SK-N-DZ (cell line): Measurements from ENCODE around the gene PRKX.
"Not testable (repeated sequence)": the region's sequence is repeated elsewhere in the genome, so short reads cannot be mapped to it uniquely, and the experiment has no call there.

Experiments
- DNase-seq: peaks from one replicate; pipeline ENCODE4 v3.0.0-alpha.2; 2015; ENCODE audit warnings: low spot score

PRKX gene

DNA sequence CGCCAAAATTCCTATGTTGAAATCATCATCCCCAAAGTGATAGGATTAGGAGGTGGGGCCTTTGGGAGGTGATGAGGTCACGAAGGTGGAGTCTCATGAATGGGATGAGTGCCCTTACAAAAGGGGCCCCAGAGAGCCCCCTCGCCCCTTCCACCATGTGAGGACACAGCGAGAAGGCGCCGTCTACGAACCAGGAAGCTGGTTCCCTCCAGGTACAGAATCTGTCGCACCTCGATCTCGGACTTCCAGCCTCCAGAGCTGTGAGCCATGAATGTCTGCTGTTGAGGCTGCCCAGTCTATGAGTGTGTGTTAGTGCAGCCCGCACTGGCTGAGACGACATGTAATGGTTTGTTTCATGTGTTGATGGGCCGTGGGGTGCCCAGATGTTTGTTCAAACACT lies 60.3 kb downstream of the PRKX start:
- no peak for DNase-seq

DNA sequence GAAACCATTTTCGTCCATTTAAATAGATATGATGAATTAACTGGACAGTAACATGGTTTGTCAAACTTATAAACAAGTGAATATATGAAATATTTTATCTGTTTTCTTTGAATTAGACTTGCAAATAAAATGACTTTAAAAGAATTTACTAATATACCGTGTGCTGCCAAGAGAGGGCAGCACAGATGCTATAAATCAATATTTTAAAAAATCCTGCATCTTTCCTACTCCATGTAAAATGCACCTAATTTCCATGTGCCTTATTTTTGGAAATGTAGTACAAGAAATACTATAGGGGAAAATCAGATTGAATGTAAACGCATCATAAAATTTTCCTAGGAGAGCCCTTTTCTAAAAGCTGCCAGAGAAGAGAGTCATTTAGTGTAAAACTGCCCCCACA lies 62.2 kb downstream of the PRKX start:
- DNase-seq, result peak; percentile 4

DNA sequence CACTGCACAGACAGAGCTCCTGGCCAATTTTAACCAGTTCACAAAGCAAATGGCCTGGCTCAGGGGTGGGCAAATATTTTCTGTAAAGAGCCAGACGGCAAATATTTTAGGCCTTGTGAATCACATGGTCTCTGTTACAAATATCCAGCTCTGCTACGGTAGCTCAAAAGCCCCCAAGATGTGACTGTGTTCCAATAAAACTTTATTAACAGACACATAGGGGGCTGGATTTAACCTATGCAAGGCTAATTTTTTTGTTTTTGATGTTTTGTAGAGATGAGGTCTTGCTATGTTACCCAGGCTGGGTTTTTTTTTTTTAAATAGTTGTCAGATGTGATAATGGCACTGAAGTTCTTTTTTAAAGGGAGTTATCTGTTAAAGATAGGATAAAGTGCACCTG lies 65.4 kb downstream of the PRKX start:
- DNase-seq, result no peak

DNA sequence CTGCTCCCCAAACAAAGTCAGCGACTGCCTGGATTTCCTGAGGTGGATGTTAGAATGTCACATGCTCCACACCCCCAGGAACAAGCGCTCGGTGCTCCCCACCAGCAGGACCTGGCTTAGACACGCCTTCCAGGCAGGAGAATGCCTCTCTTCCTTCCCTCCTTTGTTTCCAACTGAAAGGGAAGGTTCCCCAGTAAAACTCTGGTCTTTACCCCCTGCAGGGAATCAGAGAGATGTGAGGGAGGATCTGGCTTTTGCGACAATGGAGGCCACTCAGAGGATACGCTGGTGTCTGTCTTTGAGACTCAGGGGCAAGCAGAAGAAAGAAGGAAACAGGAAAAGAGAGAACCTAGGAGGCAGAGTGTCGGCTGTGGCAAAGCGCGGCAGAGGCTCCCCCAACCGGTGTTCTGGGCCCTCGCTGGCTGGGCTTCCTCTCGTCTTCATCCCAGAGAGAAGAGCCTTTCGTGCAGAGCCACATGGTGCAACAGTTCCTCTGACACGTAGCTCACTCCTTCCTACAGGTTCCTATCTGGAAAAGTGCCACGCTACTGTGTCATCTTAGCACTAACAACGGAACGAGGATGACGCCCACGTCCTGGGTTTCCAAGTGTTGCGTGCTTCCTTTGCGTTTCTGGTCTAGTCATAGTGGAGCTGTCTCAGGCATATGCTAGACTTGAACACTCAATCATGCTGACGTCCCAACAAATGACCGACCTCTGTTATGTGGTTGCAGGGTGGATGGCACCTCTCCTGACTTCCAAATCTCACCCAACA lies 73.4 kb downstream of the PRKX start:
- not testable (repeated sequence) for DNase-seq

DNA sequence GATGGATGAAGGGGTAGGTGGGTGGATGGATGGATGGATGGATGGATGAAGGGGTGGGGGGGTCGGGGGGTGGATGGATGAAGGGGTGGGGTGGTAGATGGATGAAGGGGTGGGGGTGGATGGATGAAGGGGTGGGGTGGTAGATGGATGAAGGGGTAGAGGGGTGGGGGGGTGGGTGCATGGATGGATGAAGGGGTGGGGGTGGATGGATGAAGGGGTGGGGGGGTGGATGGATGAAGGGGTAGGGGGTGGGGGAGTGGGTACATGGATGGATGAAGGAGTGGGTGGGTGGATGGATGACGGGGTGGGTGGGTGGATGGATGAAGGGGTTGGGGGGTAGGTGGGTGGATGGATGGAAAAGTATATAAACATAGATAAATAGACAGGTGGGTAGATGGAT lies 74.2 kb downstream of the PRKX start:
- DNase-seq, result no peak

DNA sequence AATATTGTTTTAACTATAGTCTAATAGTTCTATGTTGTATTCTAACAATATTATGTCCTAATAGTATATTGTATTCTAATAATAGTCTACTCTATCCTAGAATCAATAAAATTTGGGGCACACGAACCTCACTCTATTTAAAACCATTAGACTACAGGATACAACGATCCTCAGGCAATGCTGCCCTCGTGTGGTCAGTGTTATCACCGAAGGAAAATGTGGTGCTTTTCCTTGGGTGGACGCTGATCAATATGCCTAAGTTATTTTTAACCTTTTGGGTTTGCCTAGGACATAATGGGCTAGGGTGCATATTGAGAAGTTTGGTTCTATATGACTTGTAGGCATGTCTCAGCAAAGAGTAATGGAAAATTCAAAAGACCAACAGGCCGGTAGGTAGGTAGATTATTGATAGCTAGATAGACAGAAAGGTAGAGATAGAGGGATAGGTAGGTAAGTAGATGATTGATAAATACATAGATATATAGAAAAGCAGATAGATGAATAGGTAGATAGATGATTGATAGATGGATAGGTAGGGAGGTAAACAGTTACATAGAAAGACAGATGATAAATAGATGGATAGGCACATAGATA lies 75.1 kb downstream of the PRKX start:
- DNase-seq, result peak; percentile 25

DNA sequence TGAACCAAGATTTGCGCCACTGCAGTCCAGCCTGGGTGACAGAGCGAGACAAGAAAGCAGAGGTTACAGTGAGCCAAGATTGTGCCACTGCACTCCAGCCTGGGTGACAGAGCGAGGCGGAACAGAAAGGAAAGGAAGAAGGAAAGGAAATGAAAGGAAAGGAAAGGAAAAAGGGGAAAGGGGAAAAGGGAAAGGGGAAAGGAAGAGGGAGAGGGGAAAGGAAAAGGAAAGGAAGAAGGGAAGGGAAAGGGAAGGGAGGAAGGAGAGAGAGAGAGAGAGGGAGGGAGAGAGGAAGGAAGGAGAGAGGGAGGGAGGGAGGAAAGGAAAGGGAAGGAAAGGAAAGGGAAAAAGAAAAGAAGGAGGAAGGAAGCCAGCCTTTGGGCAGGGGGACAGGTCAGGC lies 76.6 kb downstream of the PRKX start:
- DNase-seq, result no peak

DNA sequence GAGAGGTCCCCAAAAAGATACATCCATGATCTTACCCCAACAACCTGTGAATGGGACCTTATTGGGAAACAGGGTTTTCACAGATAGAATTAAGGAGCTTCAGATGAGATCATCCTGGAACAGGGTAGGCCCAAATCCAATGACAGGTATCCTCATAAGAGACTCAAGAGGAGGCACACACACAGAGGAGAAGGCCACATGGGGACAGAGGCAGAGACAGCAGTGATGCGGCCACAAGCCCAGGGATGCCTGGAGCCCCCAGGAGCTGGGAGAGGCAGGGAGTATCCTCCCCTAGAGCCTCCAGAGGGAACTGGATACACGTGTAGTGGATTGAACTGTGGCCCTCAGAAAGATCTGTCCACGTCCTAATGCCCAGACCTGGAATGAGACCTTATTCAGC lies 82.3 kb downstream of the PRKX start:
- no peak for DNase-seq

DNA sequence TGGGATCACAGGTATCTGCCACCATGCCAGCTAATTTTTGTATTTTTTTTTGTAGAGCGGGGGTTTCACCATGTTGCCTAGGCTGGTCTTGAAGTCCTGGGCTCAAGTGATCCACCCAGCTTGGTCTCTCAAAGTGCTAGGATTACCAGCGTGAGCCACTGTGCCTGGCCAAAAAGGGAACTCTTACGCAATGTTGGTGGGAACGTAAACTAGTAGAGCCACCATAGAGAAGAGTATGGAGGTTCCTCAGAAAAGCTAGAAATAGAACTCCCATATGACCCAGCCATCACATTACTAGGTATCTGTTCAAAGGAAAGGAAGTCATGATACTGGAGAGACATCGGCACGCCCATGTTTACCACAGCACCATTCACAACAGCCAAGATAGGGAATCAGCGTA lies 85.9 kb downstream of the PRKX start:
- no peak for DNase-seq

DNA sequence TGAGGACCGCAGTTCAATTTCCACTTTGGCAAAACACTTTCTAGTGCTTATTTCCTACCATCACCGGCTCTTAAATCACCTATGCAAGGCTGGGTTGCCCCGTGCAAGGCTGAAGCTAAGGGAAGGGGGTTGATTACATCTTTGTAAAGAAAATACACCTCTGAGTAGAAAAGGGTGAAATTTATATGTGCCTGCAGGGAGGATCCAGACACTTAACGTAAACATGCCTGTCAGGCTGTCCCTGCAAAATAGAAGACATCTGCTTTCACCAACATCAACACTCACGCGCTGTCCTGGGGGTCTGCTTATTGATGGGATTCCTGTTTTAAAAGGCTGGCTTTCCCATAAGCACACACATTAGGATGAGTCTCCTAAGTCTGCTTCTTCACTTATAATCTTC lies 92.0 kb downstream of the PRKX start:
- peak; percentile 5 for DNase-seq

DNA sequence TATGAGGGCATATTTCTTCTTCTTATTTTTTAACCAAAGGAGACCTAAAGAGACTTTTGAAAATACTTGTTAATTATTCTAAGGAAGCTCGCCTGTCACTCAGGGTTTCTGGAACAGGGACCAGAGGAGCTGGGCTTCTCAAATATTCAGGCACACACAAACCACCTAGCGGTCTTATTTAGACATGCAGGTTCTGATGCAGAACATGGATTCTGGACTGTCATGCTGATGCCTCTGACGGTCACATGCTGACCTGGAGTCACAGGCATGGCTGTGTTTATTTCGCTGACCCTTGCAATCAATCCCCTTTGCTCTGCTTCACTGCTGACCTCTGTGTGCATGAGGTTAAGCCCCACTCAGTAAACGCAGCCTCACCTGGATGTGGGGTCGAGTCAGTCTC lies 101.7 kb downstream of the PRKX start:
- DNase-seq, result not testable (repeated sequence)

DNA sequence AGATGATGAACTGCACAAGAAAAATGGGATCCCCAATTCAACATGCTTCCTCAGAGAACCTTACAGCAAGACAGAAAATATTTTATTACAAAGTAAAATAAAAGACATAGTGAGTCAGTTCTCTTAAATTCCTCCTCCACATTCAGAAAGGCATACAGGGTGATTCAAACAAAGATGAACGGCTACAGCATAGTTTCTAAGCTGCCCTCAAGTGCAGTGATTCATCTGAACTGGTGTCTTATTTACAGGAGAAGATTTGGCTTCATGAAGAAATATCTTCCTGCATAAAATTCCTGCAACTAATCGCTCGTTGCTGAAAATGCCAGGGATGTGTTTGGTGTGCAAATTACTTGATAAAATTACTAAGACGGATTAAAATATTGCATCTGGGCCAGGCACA lies 103.6 kb downstream of the PRKX start:
- no peak for DNase-seq

DNA sequence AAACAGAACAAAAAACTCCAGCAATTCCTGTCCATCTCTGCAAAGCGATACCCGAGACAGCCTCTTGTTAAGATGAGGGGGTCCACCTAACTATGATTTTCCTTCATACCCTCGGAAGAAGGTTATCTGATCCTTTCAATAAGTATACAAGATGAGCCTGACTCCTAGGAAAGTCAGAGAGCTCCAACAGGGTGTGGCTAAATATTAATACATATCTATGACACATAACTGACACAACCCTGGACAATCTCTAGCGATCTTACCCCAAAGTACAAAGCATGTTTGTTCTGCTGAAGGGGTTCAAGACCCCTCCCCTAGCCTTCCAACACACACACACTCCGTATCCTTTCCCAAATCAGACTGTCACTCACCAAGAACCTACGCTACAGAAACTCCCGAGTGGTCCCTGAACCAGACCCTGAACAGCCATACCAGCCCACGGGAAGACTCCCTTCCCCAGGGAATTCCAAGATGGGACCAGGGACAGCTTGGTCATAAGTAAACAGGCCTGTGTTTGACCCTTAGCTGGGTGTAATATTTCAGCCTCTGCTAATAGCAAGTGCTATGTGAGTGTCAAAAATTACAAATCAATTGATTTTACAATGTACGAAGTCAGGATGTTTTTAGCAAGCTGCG lies 110.3 kb downstream of the PRKX start:
- DNase-seq, result no peak

DNA sequence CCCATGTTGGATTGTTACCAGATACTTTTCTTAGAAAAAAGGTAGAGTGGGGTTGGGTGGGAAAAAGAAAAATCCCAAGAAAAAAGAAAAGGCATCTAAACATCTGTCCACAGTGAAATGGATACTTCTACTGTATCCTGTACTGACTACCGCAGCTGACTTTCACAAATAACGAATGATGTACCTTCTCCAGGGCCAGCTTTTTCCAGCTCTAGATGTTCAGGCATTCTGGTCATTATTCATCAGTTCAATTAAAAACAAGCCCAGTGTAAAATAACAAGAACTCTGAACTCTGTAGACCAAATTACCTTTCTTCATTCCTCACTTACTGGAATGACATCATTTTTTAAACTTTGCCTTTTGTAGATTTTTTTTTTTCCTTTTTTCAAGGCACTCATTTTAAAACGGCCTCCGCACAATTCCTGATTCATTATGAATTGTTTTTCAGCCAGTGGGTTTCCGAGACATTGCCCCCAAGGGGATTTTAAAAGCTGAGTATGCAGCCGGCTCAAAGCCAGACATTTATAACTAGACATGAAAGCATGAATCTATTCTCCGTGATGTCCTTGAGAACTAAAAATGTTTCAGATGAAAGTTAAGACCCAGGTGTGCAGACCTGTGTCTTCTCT lies 113.5 kb downstream of the PRKX start:
- DNase-seq, result no peak

DNA sequence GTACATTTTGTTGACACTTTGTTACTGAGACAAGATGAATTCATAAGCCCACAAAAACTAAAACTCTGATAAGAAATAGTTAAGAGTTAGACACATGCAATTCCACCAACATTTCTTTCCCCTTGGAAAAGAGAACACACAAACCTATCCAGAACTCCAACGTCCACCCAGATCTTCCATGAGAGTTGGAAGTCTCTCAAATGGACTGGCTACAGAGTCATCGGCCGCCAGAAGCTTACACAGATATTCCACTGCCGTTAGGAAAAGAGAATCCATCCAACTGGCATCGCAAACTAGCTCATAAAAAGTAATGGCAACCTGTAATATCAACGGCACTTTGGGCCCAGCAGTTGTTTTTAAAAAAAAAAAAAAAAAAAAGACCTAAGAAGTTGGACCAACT lies 114.7 kb downstream of the PRKX start:
- DNase-seq, result no peak

DNA sequence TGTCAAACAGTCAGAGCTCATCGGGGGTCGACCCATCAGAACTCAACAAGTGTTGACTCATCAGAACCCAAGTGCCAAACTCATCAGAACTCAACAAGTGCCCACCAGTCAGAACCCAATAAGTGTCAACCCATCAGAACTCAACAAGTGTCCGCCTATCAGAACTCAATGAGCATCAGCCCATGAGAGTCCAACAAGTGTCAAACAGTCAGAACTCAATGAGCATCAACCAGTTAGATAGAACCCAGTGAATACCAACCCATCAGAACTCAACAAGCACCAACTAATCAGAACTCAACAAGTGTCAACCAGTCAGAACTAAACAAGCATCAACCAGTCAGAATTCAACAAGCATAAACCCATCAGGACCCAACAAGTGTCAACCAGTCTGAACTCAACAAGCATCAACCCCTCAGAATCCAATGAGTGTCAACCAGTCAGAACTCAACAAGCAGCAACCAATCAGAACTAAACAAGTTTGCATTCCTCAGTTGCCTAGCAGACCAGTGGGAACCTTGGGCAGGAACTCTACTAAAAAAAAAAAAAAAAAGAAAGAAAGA lies 115.3 kb downstream of the PRKX start:
- DNase-seq, result no peak

DNA sequence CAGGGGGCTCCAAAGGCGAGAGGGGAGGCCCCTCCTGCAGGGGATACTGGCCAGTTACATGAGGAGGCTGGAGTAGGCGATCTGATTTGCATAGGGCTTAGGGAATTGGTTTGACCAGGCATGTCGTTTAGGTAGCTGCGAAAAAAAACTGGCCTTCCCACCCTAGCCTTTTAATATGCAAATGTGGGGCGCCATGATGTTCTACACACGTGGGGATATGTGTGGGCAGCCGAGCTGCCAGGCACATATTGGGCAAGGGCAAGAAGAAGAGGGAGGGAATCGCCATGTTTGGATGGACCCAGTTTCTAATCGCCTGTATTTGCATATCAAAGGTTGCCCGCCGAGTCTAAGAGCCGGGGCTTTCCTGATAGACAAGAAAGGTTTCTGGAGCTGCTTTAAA lies 121.3 kb downstream of the PRKX start:
- DNase-seq, result no peak

DNA sequence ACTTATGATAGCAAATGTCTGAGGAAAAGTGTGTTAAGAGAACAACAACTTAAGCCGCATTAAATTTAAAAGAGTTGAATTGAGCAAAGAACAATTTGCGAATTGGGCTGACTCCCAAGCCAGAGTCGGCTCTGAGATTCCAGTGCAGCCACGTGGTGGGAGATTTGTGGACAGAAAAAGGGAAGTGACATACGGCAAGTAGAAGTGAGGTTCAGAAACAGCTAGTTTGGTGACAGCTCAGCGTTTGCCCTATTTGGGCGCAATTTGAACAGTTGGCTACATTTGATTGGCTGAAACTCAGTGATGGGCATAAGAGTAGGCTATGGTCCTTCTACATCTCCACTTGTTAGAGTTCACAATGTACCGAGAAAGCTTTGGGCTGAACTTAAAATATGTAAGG lies 124.0 kb downstream of the PRKX start:
- DNase-seq, result no peak

DNA sequence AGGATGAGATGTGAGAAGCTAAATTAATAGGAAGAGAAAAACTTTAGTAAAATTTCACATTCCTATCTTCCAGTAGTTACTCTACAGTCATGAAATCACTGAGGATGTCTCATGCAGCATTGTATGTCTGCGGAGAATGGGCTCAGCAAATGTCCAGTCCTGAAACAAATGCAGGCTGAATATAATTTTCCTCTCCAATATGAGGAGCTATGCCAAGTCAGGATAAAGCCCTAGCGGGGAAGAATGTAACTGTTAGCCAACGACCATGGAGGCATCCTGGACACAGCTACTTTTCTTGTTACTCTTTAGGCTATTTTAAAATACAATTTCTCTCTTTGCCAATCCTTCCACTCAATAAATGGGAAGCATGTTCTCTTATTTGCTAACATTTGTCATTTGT lies 127.7 kb downstream of the PRKX start:
- no peak for DNase-seq

DNA sequence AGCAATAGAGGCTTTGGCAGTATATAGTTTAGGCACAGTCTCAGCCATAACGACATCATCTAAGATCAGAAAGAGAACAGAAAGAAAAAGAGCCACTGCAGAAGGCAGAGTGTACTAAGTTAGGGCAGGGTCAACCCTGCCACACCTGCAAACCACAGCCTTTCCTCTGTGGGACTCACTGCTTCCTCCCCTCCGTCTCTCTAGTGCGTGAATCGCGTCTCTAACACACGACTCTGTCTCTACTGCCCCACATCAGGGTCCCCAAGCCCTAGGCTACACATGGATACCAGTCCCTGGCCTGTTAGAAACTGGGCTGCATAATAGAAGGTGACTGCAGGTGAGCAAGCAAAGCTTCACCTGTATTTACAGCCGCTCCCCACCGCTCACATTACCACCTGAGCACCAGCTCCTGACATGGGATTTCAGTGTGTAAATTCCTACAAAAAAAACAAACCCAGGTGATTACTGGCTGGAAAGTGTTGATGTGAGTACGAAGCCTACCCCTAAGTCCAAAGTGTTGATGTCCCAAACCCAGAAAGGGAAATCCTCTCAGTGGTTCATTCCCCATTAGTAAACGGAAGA lies 128.9 kb downstream of the PRKX start:
- DNase-seq, result no peak

DNA sequence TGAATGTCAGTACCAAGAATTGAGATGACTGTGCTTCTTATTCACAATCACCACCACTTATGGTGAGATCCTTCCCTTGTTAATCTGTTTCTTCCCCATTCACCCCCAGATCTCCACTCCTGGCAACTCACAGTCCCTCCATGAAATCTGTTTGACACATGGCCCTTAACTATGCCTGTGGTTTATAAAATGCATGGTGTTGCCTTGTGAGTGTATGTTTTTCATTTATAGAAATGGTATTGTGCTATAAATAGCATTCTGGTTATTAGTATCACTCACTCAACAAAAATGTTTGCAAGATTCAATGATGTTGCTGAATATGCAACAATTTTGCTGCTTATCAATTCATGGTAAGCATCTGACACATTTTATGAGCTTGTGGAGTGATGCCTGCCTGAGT lies 131.0 kb downstream of the PRKX start:
- DNase-seq, result no peak

DNA sequence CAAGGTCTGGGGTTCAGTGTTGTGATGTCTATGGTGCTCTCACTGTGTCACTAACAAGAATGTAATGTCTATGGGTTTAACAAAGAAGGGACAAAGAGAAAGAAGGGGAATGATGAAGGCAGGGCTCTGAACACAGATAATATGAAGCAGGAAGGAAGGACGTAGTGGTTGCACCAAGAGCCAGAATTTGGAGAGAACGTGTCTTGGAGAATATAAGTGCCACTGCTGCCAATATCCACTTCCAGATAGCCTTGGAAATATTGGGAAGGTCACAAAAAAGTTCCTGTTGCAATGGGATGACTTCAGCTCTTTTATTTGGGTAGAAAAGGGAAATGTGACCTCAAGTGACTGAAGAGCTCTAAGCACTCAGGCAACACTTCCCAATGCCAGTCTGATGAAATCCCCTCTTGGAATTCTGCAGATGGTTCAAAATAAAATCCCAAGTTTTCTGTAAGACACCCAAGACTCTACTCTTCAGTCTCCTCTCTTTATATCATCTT lies 131.8 kb downstream of the PRKX start:
- no peak for DNase-seq
